A673 (cell line): ENCODE results near the gene STARD13. TPM values are rescaled to one million over a fixed set of nuclear protein-coding genes. Genes with fewer than 3 reads are reported as not detected.

Experiments used
- BruUV-seq: library from RNA; stranded (reverse); fragments of 400-500 nt; replicated peaks from 2 replicates; lab custom pipeline; 2021; lab: Mats Ljungman, UMichigan
- CTCF ChIA-PET: fragments of 300-600 bp; sonication (Branson Sonifier 250); formaldehyde crosslinking; loops from one replicate; lab custom pipeline; 2022; ENCODE audit warnings: antibody characterized with exemption; lab: Charles Lee
- POLR2A ChIA-PET: fragments of 300-600 bp; sonication (Branson Sonifier 250); formaldehyde crosslinking; loops from one replicate; lab custom pipeline; 2022; ENCODE audit warnings: antibody characterized with exemption; ENCODE audit not compliant: low non-redundant PET; lab: Charles Lee
- DNase-seq: peaks from one replicate; pipeline ENCODE4 v3.0.0-alpha.2; 2015; ENCODE audit warnings: low spot score
- H3K27ac ChIP-seq: fragments of 200-600 bp; sonication (generic); 2 replicates; pipeline ENCODE4 v1.5.1; 2016; ENCODE audit warnings: mixed run types, low read depth, mild to moderate bottlenecking, mixed read lengths, antibody characterized with exemption, low read length; ENCODE audit not compliant: poor library complexity, severe bottlenecking
- H3K27me3 ChIP-seq: fragments of 200-600 bp; sonication (generic); replicated peaks from 2 replicates; pipeline ENCODE4 v1.6.1; 2017; ENCODE audit warnings: mixed run types, low read depth, mild to moderate bottlenecking, mixed read lengths, antibody characterized with exemption, low read length; ENCODE audit not compliant: insufficient read depth, poor library complexity
- H3K36me3 ChIP-seq: fragments of 200-600 bp; sonication (generic); 2 replicates; pipeline ENCODE4 v1.6.1; 2016; ENCODE audit warnings: mixed run types, mild to moderate bottlenecking, mixed read lengths, antibody characterized with exemption, low read length; ENCODE audit not compliant: insufficient read depth, poor library complexity, severe bottlenecking
- H3K4me1 ChIP-seq: fragments of 200-600 bp; sonication (generic); 2 replicates; pipeline ENCODE4 v1.6.1; 2017; ENCODE audit warnings: mixed run types, mild to moderate bottlenecking, mixed read lengths, antibody characterized with exemption, low read length; ENCODE audit not compliant: insufficient read depth, poor library complexity, severe bottlenecking
- H3K4me3 ChIP-seq: fragments of 200-600 bp; sonication (generic); 2 replicates; pipeline ENCODE4 v1.5.1; 2016; ENCODE audit warnings: low read depth, mixed run types, mild to moderate bottlenecking, mixed read lengths, low read length; ENCODE audit not compliant: poor library complexity, severe bottlenecking
- H3K9me3 ChIP-seq: fragments of 200-600 bp; sonication (generic); 2 replicates; pipeline ENCODE4 v1.6.1; 2016; ENCODE audit warnings: mixed run types, low read depth, mild to moderate bottlenecking, mixed read lengths, antibody characterized with exemption, low read length; ENCODE audit not compliant: poor library complexity, severe bottlenecking
- EZH2 ChIP-seq: fragments of 200-600 bp; sonication (generic); IDR thresholded peaks from 2 replicates; pipeline ENCODE4 v1.6.1; 2017; ENCODE audit warnings: borderline replicate concordance, low read depth, mild to moderate bottlenecking, mixed read lengths, antibody characterized with exemption, low read length; ENCODE audit not compliant: poor library complexity, severe bottlenecking
- intact Hi-C: fragments of 100-400 bp; cut with micrococcal nuclease; formaldehyde crosslinking; loops from one replicate; pipeline ENCODE4 v1.10.0; 2022; ENCODE audit not compliant: unreplicated experiment
- total RNA-seq: library from RNA; stranded (reverse); gene quantifications from 2 replicates; pipeline ENCODE4 v1.2.3, GENCODE V29; 2021
- TF ChIP-seq, protein P1 (sequence below): fragments of 300-800, 200-600 bp; sonication (generic); conservative IDR thresholded peaks from 2 replicates; pipeline ENCODE4 v1.5.1; 2017; ENCODE audit warnings: low read depth, mild to moderate bottlenecking, antibody characterized with exemption, low read length, moderate library complexity, mixed read lengths

Gene STARD13
- total RNA-seq, 1 experiment from 2014 or later: 45.7 TPM

DNA sequence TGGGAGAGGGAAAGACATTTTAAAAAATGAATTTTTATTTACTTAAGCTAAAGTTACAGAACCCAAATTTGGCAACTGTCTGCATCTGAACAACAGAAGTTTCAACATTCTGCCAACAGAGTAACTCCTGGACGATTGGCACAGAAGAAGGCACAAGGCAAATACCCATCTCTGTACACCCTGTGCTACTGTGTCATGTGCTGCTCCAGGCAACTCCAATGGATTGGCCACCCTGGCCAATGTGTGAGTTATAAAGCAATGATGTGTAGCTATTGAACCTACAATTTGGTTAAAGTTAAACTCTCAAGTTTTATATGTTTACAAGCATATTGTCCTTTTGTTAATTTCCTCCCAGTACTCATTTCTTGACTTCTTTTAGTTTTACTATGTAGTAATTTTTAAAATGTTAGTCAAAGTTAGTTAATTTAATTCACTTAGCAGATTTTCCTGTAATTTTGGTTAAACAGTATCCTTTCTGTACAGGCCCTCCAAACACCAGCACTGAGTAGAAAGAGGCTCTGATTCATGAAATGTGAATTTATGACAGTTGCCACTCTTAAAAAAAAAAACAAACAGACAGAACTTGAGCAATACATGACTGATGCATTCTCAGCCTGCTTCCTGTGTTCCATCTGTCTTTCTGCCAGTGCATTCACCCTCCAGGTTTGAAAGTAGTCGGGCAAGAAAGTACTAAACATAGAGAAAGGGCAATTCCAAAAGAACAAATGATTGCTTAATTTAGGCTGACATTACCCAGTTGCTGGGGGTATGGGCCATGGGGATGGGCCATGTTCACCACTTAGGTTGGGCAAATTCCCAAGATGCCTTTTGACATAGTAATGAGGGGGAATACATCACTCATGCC, 5.9 kb downstream of the STARD13 start:
- POLR2A ChIA-PET: no interaction called here

DNA sequence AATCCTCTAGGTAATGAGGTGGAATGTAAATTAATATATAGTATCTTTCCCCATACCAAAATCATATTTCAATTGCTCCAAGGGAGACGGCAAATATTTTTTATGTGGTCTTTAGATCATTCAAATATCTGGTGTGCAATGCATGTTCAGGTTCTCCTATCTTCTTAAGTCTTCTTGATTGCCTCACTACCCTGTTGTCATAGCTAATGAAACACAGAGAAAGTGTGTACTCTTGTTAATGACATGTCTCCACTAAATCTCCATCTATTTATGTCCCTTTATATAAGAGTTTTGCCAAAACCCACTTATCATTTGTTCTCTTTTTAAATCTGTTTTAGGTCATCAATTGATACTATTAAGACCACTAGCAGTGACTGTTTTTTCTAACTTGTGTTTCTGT, 6.6 kb downstream of the STARD13 start:
- TF ChIP-seq EZH2: no peak
- TF ChIP-seq, protein P1, sequence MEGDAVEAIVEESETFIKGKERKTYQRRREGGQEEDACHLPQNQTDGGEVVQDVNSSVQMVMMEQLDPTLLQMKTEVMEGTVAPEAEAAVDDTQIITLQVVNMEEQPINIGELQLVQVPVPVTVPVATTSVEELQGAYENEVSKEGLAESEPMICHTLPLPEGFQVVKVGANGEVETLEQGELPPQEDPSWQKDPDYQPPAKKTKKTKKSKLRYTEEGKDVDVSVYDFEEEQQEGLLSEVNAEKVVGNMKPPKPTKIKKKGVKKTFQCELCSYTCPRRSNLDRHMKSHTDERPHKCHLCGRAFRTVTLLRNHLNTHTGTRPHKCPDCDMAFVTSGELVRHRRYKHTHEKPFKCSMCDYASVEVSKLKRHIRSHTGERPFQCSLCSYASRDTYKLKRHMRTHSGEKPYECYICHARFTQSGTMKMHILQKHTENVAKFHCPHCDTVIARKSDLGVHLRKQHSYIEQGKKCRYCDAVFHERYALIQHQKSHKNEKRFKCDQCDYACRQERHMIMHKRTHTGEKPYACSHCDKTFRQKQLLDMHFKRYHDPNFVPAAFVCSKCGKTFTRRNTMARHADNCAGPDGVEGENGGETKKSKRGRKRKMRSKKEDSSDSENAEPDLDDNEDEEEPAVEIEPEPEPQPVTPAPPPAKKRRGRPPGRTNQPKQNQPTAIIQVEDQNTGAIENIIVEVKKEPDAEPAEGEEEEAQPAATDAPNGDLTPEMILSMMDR: no peak
- Histone ChIP-seq H3K27me3 (no peaks in the 10 kb centered on the region), H3K4me3 (no peak overlapping the region), H3K9me3 (no peaks in the 10 kb centered on the region), H3K36me3 (no peaks in the 10 kb centered on the region), H3K4me1 (peaks cover 82% of the 10 kb centered on the region), H3K27ac (peak overlapping the region; percentile 77)
- ChIA-PET CTCF (no interaction called here), POLR2A (no interaction called here)
- intact Hi-C loops: no loop called here
- BruUV-seq: no TSS peak
- no peak for DNase-seq

More for the DNA sequence above, 5.9 kb downstream of the STARD13 start:
- Histone ChIP-seq H3K4me3 (no peak overlapping the region), H3K4me1 (peaks cover 75% of the 10 kb centered on the region), H3K36me3 (no peaks in the 10 kb centered on the region), H3K27me3 (no peaks in the 10 kb centered on the region), H3K9me3 (no peaks in the 10 kb centered on the region), H3K27ac (peak overlapping the region; percentile 77)
- intact Hi-C loops: loop anchor here (5.0 kb wide), 1 partner anchor 263 kb away; no protein-coding TSS in a partner anchor
- TF ChIP-seq, protein P1: no peak
- TF ChIP-seq EZH2: no peak
- BruUV-seq: no TSS peak
- CTCF ChIA-PET: no interaction called here
- no peak for DNase-seq

- no TSS peak for BruUV-seq
- intact Hi-C loops: no loop called here
- Histone ChIP-seq H3K27ac (peak overlapping the region; percentile 77), H3K4me1 (peaks cover 90% of the 10 kb centered on the region), H3K9me3 (no peaks in the 10 kb centered on the region), H3K4me3 (no peak overlapping the region), H3K36me3 (no peaks in the 10 kb centered on the region), H3K27me3 (no peaks in the 10 kb centered on the region)
- POLR2A ChIA-PET: no interaction called here
- TF ChIP-seq, protein P1: no peak
- no peak for TF ChIP-seq EZH2
- CTCF ChIA-PET: no interaction called here
- no peak for DNase-seq
These were observed 7.6 kb downstream of the STARD13 start for GRCh38 chr13:33277946-33278345.
